Gastrocnemius medialis (tissue), 4 donors: ENCODE results near the gene WDR45.

Experiments
- CTCF ChIP-seq, 5 experiments: fragments of 450-650 bp in 3 of 5; fragments of 200-600 bp in 2 of 5; sonication (generic) in 2 of 5; IDR thresholded peaks in 4 of 5; conservative IDR thresholded peaks in 1 of 5; 1 replicate in 4 of 5; 2 replicates in 1 of 5; pipeline ENCODE4 v1.5.1; 2016 to 2019; ENCODE audit warnings: antibody characterized with exemption in 5 of 5, mild to moderate bottlenecking in 3 of 5, moderate library complexity in 3 of 5
- POLR2A ChIP-seq, 2 donors: fragments of 450-650 bp; IDR thresholded peaks; one replicate each; pipeline ENCODE4 v1.6.1; 2017; ENCODE audit warnings: antibody characterized with exemption in 2 of 2, mild to moderate bottlenecking in 2 of 2, moderate library complexity in 2 of 2

GRCh38 chrX:49061916-49062315, 17.8 kb downstream of the WDR45 start:
- TF ChIP-seq CTCF (IDR thresholded peaks at IDR 0.05 in 4 of 5, conservative IDR thresholded peaks at IDR 0.05 in 1 of 5) (no peak), POLR2A (IDR thresholded peaks at IDR 0.05) (no peak)
